Sciatic nerve (tissue), 2 donors: ENCODE results near the gene IFITM10. TPM values are rescaled to one million over a fixed set of nuclear protein-coding genes. Genes with fewer than 3 reads are reported as not detected.
"Not testable (repeated sequence)": the region's sequence is repeated elsewhere in the genome, so short reads cannot be mapped to it uniquely, and the experiment has no call there.

Source experiments
- ATAC-seq: fragments of 200-7000 bp; cut with Tn5 transposase; one replicate; pipeline ENCODE4 v1.9.1; 2020; ENCODE audit warnings: mild to moderate bottlenecking, moderate library complexity
- DNase-seq: peaks from one replicate; pipeline ENCODE4 v3.0.0-alpha.2; 2020; ENCODE audit warnings: low spot score
- intact Hi-C: fragments of 100-400 bp; cut with DNase I; formaldehyde crosslinking; loops from one replicate; pipeline ENCODE4 v1.14.2; 2022
- total RNA-seq: library from RNA; stranded (reverse); fragmentation: NEBNext Ultra II Directional; extraction: Animal tissue kit (Norgen Biotek cat#: 25700); gene quantifications from one replicate; pipeline ENCODE4 v1.2.1, GENCODE V29; 2021
- donor health status: DM: no; HTN: no; CAD: no.
- donor health status: DM: no; HTN: no; CAD: no.

Gene IFITM10
- total RNA-seq, 1 donor from 2014 or later = 3.4 TPM

GRCh38 chr11:1701091-1701807 is 49.1 kb downstream of the IFITM10 start:
- peak; percentile 55 for ATAC-seq
- no peak for DNase-seq
- intact Hi-C loops = no loop called here

DNA sequence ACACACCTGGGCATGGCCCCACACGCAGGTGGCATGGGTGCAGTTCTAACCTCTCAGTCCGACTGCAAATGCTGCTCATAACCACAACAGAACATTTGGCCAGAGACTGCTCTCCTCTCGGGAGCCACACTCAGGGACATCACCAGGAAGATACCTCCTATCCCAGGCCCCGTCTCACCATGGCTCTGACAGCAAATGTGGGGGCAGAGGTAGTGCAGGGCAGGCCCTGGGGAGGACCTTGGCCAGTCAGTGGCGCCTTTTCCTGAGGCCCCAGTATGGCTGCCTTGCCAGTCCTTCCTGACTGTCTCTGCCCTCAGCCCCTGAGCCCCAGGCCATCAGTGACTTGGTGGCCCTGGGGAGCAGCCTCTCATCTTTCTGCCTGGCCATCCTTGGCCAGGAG is 50.6 kb downstream of the IFITM10 start:
- DNase-seq (peak; percentile 46), ATAC-seq (no peak)
- intact Hi-C loops = no loop called here

DNA sequence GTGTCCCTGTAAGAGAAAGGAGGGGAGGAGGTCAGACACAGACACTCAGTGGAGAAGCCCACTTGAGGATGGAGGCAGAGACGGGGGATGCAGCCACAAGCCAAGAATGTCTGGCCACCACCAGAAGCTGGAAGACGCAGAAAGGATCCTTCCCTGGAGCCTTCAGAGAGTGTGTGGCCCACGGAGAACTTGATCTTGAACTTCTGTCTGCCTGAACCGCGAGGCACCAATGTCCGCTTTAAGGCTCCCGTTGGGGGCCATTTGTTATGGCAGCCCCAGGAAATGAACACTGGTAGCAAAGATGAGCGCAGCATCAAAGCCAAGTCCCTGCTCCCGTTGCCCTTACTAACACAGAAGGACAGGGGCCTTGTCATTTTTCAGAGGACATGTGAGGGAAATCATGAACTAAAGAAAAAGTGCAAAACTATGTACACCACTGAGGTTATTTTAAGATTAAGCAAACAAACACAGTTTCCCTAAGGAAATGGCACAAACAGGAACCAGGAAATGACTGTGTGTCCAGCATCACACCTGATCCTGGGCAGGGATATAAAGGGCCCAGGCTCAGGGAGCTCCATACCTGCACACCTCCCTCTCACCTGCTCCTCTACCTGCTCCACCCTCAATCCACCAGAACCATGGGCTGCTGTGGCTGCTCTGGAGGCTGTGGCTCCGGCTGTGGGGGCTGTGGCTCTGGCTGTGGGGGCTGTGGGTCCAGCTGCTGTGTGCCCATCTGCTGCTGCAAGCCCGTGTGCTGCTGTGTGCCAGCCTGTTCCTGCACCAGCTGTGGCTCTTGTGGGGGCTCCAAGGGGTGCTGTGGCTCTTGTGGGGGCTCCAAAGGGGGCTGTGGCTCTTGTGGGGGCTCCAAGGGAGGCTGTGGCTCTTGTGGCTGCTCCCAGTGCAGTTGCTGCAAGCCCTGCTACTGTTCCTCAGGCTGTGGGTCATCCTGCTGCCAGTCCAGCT is 53.5 kb downstream of the IFITM10 start, which contains the start of gene KRTAP5-6:
TSS of gene KRTAP5-6 (plus strand) at position 588 of the 963 bp plus-strand sequence. CDS start at position 639, 51 bp downstream.
- intact Hi-C loops = no loop called here
- DNase-seq (no peak), ATAC-seq (no peak)

- intact Hi-C loops = no loop called here
- DNase-seq (no peak), ATAC-seq (no peak)
These were observed 54.8 kb downstream of the IFITM10 start for GRCh38 chr11:1695548-1696108.

- DNase-seq (no peak), ATAC-seq (no peak)
- intact Hi-C loops = loop anchor here (5.0 kb wide), 1 partner anchor 43 kb away; no protein-coding TSS in a partner anchor
These were observed 55.4 kb downstream of the IFITM10 start for GRCh38 chr11:1694846-1695547.

DNA sequence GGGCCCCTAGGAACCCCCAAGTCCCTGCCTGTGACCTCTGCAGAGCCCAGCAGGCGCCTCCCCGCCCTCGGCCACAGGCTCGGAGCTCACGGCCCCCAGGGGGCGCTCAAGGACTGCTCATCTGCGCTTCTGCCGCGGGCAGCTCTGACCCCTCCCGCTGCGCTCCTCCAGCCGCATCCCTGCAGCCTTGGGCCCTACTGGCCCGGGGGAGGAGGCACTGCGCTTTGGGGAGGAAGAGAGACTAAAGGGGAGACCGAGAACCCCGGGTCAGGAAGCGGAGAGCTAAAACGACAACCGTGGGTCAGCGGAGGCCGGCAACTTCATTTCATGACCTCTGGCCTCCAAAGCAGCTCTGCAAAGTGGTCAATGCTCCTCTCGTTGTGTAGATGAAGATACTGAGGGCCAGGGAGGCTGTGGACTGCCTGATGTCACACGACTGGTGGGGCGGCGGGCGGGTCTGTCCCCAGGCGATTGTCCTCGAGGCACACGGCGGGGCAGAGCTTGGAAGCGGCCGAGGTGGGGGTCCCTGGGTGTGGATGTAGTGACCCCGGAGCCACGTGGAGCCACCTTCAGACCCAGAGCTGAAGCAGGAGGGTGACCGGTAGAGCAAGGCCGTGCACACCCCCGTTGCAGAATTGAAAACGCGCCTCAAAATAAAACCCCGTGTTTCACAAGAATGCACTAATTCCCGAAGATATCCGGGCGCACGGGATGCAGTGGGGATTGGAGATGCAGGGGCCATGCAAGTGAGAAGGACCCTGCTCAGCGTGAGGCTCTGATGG is 56.1 kb downstream of the IFITM10 start:
- intact Hi-C loops = loop anchor here (5.0 kb wide), 1 partner anchor 42 kb away; no protein-coding TSS in a partner anchor
- ATAC-seq (peak; percentile 97), DNase-seq (peak; percentile 95)

DNA sequence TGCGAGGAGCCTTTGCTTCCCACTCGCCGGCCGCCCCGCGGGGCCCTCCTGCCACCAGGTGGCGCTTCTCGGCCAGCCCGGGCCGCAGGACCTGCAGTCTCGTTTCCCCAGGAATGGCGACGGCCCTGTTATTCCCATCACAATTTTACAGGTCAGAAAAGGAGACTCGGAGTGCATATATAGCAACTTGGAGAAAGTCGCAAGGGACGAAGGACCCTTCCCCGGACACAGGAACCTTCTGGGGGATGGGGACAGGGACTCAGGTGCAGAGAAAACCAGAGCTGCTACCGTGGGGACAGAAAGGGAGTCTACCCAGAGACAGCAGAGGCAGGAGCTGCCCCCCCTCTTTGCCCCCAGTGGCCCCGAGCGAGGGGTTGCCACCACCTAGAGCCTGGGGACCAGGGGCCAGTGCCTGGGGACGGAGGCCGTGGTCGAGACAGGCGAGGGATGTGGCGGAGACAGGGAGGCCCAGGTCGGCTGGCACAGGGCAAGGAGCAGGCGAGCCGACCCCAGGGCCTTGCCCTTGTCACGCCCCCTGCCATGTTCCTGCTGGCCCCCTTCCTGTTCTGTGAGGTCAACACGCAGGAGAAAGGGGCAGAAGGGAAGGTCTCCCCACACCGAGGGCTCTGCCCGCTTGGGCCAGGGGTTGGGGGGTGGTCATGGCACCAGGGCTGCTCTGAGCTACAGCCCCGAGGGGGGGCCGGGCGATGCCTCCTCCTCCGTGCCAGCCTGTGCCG is 56.9 kb downstream of the IFITM10 start:
- DNase-seq (peak; percentile 90), ATAC-seq (peak; percentile 87)
- intact Hi-C loops = loop anchor here (2.0 to 5.0 kb wide), 2 partner anchors 41 to 139 kb away; no protein-coding TSS in a partner anchor

GRCh38 chr11:1692708-1693326 is 57.6 kb downstream of the IFITM10 start:
- ATAC-seq (no peak), DNase-seq (no peak)
- intact Hi-C loops = loop anchor here (2.0 to 5.0 kb wide), 2 partner anchors 41 to 140 kb away; no protein-coding TSS in a partner anchor

GRCh38 chr11:1691878-1692707 is 58.3 kb downstream of the IFITM10 start:
- DNase-seq = peak; percentile 40
- no peak for ATAC-seq
- intact Hi-C loops = loop anchor here (2.0 to 5.0 kb wide), 2 partner anchors 40 to 141 kb away; no protein-coding TSS in a partner anchor

- intact Hi-C loops = loop anchor here (5.0 kb wide), 1 partner anchor 39 kb away; no protein-coding TSS in a partner anchor
- DNase-seq (no peak), ATAC-seq (no peak)
These were observed 59.1 kb downstream of the IFITM10 start for GRCh38 chr11:1691026-1691877.

DNA sequence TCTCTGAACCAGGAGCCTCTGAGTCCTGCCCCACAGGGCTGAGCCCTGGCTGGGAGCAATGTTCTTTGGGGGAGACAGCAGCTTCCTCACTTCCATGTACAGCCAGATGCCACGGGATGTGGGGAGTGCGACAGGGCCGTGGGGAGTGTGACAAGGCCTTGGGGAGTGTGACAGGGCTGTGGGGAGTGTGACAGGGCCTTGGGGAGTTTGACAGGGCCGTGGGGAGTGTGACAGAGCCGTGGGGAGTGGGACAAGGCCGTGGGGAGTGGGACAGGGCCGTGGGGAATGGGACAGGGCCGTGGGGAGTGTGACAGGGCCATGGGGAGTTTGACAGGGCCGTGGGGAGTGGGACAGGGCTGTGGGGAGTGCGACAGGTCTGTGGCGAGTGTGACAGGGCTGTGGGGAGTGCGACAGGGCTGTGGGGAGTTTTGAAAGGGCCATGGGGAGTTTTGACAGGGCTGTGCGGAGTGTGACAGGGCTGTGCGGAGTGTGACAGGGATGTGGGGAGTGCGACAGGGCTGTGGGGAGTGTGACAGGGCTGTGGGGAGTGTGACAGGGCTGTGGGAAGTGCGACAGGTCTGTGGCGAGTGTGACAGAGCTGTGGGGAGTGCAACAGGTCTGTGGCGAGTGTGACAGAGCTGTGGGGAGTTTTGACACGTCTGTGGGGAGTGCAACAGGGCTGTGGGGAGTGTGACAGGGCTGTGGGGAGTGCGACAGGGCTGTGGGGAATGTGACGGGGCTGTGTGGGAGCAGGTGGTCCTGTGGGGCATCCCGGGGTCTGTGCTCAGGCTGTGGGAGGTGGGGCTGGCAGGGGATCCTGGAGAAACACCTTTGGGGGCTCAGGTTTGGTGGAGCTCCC is 60.0 kb downstream of the IFITM10 start:
- intact Hi-C loops = loop anchor here (5.0 kb wide), 1 partner anchor 38 kb away; no protein-coding TSS in a partner anchor
- no peak for ATAC-seq
- no peak for DNase-seq

GRCh38 chr11:1689250-1690166 is 60.9 kb downstream of the IFITM10 start:
- not testable (repeated sequence) for DNase-seq, ATAC-seq
- intact Hi-C loops = loop anchor here (5.0 kb wide), 1 partner anchor 37 kb away; no protein-coding TSS in a partner anchor
